AG09309 (cell line): ENCODE data around the gene ZBTB8OS.
"Not testable (repeated sequence)": the region's sequence is repeated elsewhere in the genome, so short reads cannot be mapped to it uniquely, and the experiment has no call there.

Experiments used
- DNase-seq: peaks from one replicate; pipeline ENCODE4 v3.0.0-alpha.2; 2010; ENCODE audit warnings: low read depth
- H3K4me3 ChIP-seq: 2 replicates; pipeline ENCODE4 v1.5.1; 2011; ENCODE audit warnings: mild to moderate bottlenecking, low read depth, low read length, moderate library complexity; ENCODE audit not compliant: control insufficient read depth
- CTCF ChIP-seq: IDR thresholded peaks from 2 replicates; pipeline ENCODE4 v1.5.1; 2011; ENCODE audit warnings: mild to moderate bottlenecking, low read depth, low read length, inconsistent platforms; ENCODE audit not compliant: insufficient read depth, control insufficient read depth; ENCODE audit errors: missing control alignments

The ZBTB8OS gene

GRCh38 chr1:32684167-32684811 lies 33.9 kb upstream of the ZBTB8OS start:
- TF ChIP-seq CTCF, result no peak
- DNase-seq, result peak; percentile 75
- H3K4me3 ChIP-seq, result no peak overlapping the region

DNA sequence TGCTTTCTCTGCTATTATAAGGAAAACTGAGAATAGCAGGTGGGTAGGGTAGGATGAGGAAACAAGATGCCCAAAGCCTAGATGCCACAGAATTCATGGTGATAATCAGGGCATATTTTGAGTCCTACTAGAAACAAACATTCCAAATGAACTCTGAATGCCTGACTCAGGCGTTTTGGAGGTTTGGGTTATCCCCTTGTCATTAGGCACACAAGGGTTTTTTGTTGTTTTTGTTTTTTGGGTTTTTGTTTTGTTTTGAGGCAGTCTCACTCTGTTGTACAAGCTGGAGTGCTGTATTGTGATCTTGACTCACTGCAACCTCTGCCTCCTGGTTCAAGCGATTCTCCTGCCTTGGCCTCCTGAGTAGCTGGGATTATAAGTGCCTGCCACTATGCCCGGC lies 33.0 kb upstream of the ZBTB8OS start:
- no peak overlapping the region for H3K4me3 ChIP-seq
- TF ChIP-seq CTCF, result no peak
- no peak for DNase-seq

GRCh38 chr1:32681999-32682398 lies 31.6 kb upstream of the ZBTB8OS start:
- H3K4me3 ChIP-seq, result no peak overlapping the region
- TF ChIP-seq CTCF, result no peak

DNA sequence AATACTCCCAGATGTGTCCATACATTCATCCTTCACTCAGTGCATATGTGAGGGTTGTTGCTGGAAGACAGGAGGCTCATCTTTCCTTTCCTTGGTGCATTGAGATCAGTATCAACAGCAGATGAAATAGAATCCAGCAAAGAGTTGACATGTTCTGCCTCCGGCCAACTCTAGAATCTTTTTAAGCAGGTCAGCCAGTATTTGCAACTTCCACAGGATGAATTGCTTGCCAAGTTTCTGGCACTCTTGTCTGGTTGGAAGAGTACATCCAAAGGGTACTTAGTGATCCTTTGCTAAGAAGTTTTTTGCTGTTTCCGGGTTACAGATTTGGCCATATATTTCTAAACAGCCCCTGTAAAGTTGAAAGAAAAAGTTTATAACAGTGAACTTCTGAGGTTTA lies 31.2 kb upstream of the ZBTB8OS start:
- TF ChIP-seq CTCF, result no peak
- H3K4me3 ChIP-seq, result no peak overlapping the region
- no peak for DNase-seq

More at GRCh38 chr1:32681999-32682398, 31.6 kb upstream of the ZBTB8OS start:
- DNase-seq, result no peak

- no peak for TF ChIP-seq CTCF
- H3K4me3 ChIP-seq, result no peak overlapping the region
- DNase-seq, result no peak
Observed at GRCh38 chr1:32680642-32681041, 30.3 kb upstream of the ZBTB8OS start.

GRCh38 chr1:32679993-32680392 lies 29.6 kb upstream of the ZBTB8OS start:
- H3K4me3 ChIP-seq, DNase-seq: not testable (repeated sequence)

- no peak for TF ChIP-seq CTCF
- no peak for DNase-seq
- no peak overlapping the region for H3K4me3 ChIP-seq
Observed at GRCh38 chr1:32676945-32677344, 26.6 kb upstream of the ZBTB8OS start.

DNA sequence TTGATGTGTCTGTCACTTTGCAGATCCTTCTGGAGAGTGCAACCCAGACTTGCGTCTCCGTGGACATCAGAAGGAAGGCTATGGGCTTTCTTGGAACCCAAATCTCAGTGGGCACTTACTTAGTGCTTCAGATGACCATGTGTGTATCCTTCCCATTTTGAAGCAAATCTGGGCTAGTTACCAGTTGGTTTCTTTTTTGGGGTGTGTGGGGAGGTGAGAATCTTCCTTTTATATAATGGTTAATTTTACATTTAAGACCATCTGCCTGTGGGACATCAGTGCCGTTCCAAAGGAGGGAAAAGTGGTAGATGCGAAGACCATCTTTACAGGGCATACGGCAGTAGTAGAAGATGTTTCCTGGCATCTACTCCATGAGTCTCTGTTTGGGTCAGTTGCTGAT lies 18.4 kb upstream of the ZBTB8OS start:
- not testable (repeated sequence) for DNase-seq, H3K4me3 ChIP-seq
